Measurements from ENCODE around the gene CTTNBP2NL.
"Not testable (repeated sequence)": the region's sequence is repeated elsewhere in the genome, so short reads cannot be mapped to it uniquely, and the experiment has no call there.

The CTTNBP2NL gene

GRCh38 chr1:112470966-112471365 is 75.0 kb downstream of the CTTNBP2NL start:
- H3K27ac ChIP-seq (ENCODE audit: low read length): no peak overlapping the region
- no peak overlapping the region for H3K4me3 ChIP-seq (ENCODE audit: low read depth in 1 of 2, low read length in 2 of 2)
- peaks cover 0 to 6% of the 10 kb centered on the region in 2 donors for H3K4me1 ChIP-seq (ENCODE audit: control insufficient read depth in 1 of 2, insufficient read depth in 2 of 2, low read length in 2 of 2)
- H3K9me3 ChIP-seq (ENCODE audit: control insufficient read depth in 1 of 2, low read length in 2 of 2): no peaks in the 10 kb centered on the region
- no peaks in the 10 kb centered on the region for H3K36me3 ChIP-seq (ENCODE audit: control insufficient read depth in 1 of 2, insufficient read depth in 2 of 2, low read length in 2 of 2)
- H3K27me3 ChIP-seq (ENCODE audit: low read depth, low read length): no peaks in the 10 kb centered on the region

- Histone ChIP-seq H3K4me3 (ENCODE audit: low read depth in 1 of 2, low read length in 2 of 2) (no peak overlapping the region), H3K4me1 (ENCODE audit: control insufficient read depth in 1 of 2, insufficient read depth in 2 of 2, low read length in 2 of 2) (no peaks in the 10 kb centered on the region), H3K36me3 (ENCODE audit: control insufficient read depth in 1 of 2, insufficient read depth in 2 of 2, low read length in 2 of 2) (no peaks in the 10 kb centered on the region), H3K27me3 (ENCODE audit: low read depth, low read length) (no peaks in the 10 kb centered on the region), H3K9me3 (ENCODE audit: control insufficient read depth in 1 of 2, low read length in 2 of 2) (peaks cover 0 to 4% of the 10 kb centered on the region in 2 donors), H3K27ac (ENCODE audit: low read length) (no peak overlapping the region)
These were observed 76.1 kb downstream of the CTTNBP2NL start for GRCh38 chr1:112472142-112472541.

- H3K27ac ChIP-seq (ENCODE audit: low read length): no peak overlapping the region
- no peaks in the 10 kb centered on the region for H3K4me1 ChIP-seq (ENCODE audit: control insufficient read depth in 1 of 2, insufficient read depth in 2 of 2, low read length in 2 of 2)
- no peak overlapping the region for H3K4me3 ChIP-seq (ENCODE audit: low read depth in 1 of 2, low read length in 2 of 2)
- H3K27me3 ChIP-seq (ENCODE audit: low read depth, low read length): no peaks in the 10 kb centered on the region
- peaks cover 0 to 13% of the 10 kb centered on the region in 2 donors for H3K9me3 ChIP-seq (ENCODE audit: control insufficient read depth in 1 of 2, low read length in 2 of 2)
- H3K36me3 ChIP-seq (ENCODE audit: control insufficient read depth in 1 of 2, insufficient read depth in 2 of 2, low read length in 2 of 2): no peaks in the 10 kb centered on the region
These were observed 81.5 kb downstream of the CTTNBP2NL start for GRCh38 chr1:112477550-112477949.

GRCh38 chr1:112478314-112478713 is 82.3 kb downstream of the CTTNBP2NL start:
- no peaks in the 10 kb centered on the region for H3K4me1 ChIP-seq (ENCODE audit: control insufficient read depth in 1 of 2, insufficient read depth in 2 of 2, low read length in 2 of 2)
- H3K27ac ChIP-seq (ENCODE audit: low read length): no peak overlapping the region

GRCh38 chr1:112486063-112486462 is 90.0 kb downstream of the CTTNBP2NL start:
- not testable (repeated sequence) for H3K4me1 ChIP-seq (ENCODE audit: control insufficient read depth in 1 of 2, insufficient read depth in 2 of 2, low read length in 2 of 2); H3K36me3 ChIP-seq (ENCODE audit: control insufficient read depth in 1 of 2, insufficient read depth in 2 of 2, low read length in 2 of 2); H3K4me3 ChIP-seq (ENCODE audit: low read depth in 1 of 2, low read length in 2 of 2); H3K27me3 ChIP-seq (ENCODE audit: low read depth, low read length); H3K9me3 ChIP-seq (ENCODE audit: control insufficient read depth in 1 of 2, low read length in 2 of 2); H3K27ac ChIP-seq (ENCODE audit: low read length)

More at GRCh38 chr1:112478314-112478713, 82.3 kb downstream of the CTTNBP2NL start:
- Histone ChIP-seq H3K36me3 (ENCODE audit: control insufficient read depth in 1 of 2, insufficient read depth in 2 of 2, low read length in 2 of 2) (no peaks in the 10 kb centered on the region), H3K9me3 (ENCODE audit: control insufficient read depth in 1 of 2, low read length in 2 of 2) (peaks cover 0 to 13% of the 10 kb centered on the region in 2 donors), H3K4me3 (ENCODE audit: low read depth in 1 of 2, low read length in 2 of 2) (no peak overlapping the region), H3K27me3 (ENCODE audit: low read depth, low read length) (no peaks in the 10 kb centered on the region)

- not testable (repeated sequence) for H3K4me1 ChIP-seq (ENCODE audit: control insufficient read depth in 1 of 2, insufficient read depth in 2 of 2, low read length in 2 of 2); H3K4me3 ChIP-seq (ENCODE audit: low read depth in 1 of 2, low read length in 2 of 2); H3K27ac ChIP-seq (ENCODE audit: low read length); H3K9me3 ChIP-seq (ENCODE audit: control insufficient read depth in 1 of 2, low read length in 2 of 2); H3K27me3 ChIP-seq (ENCODE audit: low read depth, low read length); H3K36me3 ChIP-seq (ENCODE audit: control insufficient read depth in 1 of 2, insufficient read depth in 2 of 2, low read length in 2 of 2)
These were observed 91.7 kb downstream of the CTTNBP2NL start for GRCh38 chr1:112487686-112488085.

GRCh38 chr1:112488141-112488540 is 92.1 kb downstream of the CTTNBP2NL start:
- H3K36me3 ChIP-seq (ENCODE audit: control insufficient read depth in 1 of 2, insufficient read depth in 2 of 2, low read length in 2 of 2): no peaks in the 10 kb centered on the region
- no peak overlapping the region for H3K27ac ChIP-seq (ENCODE audit: low read length)
- no peak overlapping the region for H3K4me3 ChIP-seq (ENCODE audit: low read depth in 1 of 2, low read length in 2 of 2)
- H3K9me3 ChIP-seq (ENCODE audit: control insufficient read depth in 1 of 2, low read length in 2 of 2): no peaks in the 10 kb centered on the region
- H3K27me3 ChIP-seq (ENCODE audit: low read depth, low read length): no peaks in the 10 kb centered on the region
- no peaks in the 10 kb centered on the region for H3K4me1 ChIP-seq (ENCODE audit: control insufficient read depth in 1 of 2, insufficient read depth in 2 of 2, low read length in 2 of 2)

- no peaks in the 10 kb centered on the region for H3K27me3 ChIP-seq (ENCODE audit: low read depth, low read length)
- H3K4me3 ChIP-seq (ENCODE audit: low read depth in 1 of 2, low read length in 2 of 2): no peak overlapping the region
- no peaks in the 10 kb centered on the region for H3K36me3 ChIP-seq (ENCODE audit: control insufficient read depth in 1 of 2, insufficient read depth in 2 of 2, low read length in 2 of 2)
- H3K9me3 ChIP-seq (ENCODE audit: control insufficient read depth in 1 of 2, low read length in 2 of 2): no peaks in the 10 kb centered on the region
- H3K4me1 ChIP-seq (ENCODE audit: control insufficient read depth in 1 of 2, insufficient read depth in 2 of 2, low read length in 2 of 2): no peaks in the 10 kb centered on the region
- H3K27ac ChIP-seq (ENCODE audit: low read length): no peak overlapping the region
These were observed 96.1 kb downstream of the CTTNBP2NL start for GRCh38 chr1:112492076-112492475.

- Histone ChIP-seq H3K4me1 (ENCODE audit: control insufficient read depth in 1 of 2, insufficient read depth in 2 of 2, low read length in 2 of 2) (no peaks in the 10 kb centered on the region), H3K4me3 (ENCODE audit: low read depth in 1 of 2, low read length in 2 of 2) (no peak overlapping the region), H3K9me3 (ENCODE audit: control insufficient read depth in 1 of 2, low read length in 2 of 2) (no peaks in the 10 kb centered on the region), H3K27ac (ENCODE audit: low read length) (no peak overlapping the region), H3K27me3 (ENCODE audit: low read depth, low read length) (no peaks in the 10 kb centered on the region), H3K36me3 (ENCODE audit: control insufficient read depth in 1 of 2, insufficient read depth in 2 of 2, low read length in 2 of 2) (no peaks in the 10 kb centered on the region)
These were observed 97.3 kb downstream of the CTTNBP2NL start for GRCh38 chr1:112493351-112493750.

GRCh38 chr1:112496290-112496689 is 100.3 kb downstream of the CTTNBP2NL start:
- H3K9me3 ChIP-seq (ENCODE audit: control insufficient read depth in 1 of 2, low read length in 2 of 2): no peaks in the 10 kb centered on the region
- H3K4me3 ChIP-seq (ENCODE audit: low read depth in 1 of 2, low read length in 2 of 2): no peak overlapping the region
- no peak overlapping the region for H3K27ac ChIP-seq (ENCODE audit: low read length)

GRCh38 chr1:112501810-112502641 is 106.0 kb downstream of the CTTNBP2NL start:
- no peaks in the 10 kb centered on the region for H3K9me3 ChIP-seq (ENCODE audit: control insufficient read depth in 1 of 2, low read length in 2 of 2)
- peak overlapping the region; percentile 18 to 66 for H3K4me3 ChIP-seq (ENCODE audit: low read depth in 1 of 2, low read length in 2 of 2)
- H3K27ac ChIP-seq (ENCODE audit: low read length): no peak overlapping the region
- H3K36me3 ChIP-seq (ENCODE audit: control insufficient read depth in 1 of 2, insufficient read depth in 2 of 2, low read length in 2 of 2): no peaks in the 10 kb centered on the region
- H3K4me1 ChIP-seq (ENCODE audit: control insufficient read depth in 1 of 2, insufficient read depth in 2 of 2, low read length in 2 of 2): peaks cover 0 to 14% of the 10 kb centered on the region in 2 donors
- H3K27me3 ChIP-seq (ENCODE audit: low read depth, low read length): peaks cover 8% of the 10 kb centered on the region

More at GRCh38 chr1:112496290-112496689, 100.3 kb downstream of the CTTNBP2NL start:
- H3K36me3 ChIP-seq (ENCODE audit: control insufficient read depth in 1 of 2, insufficient read depth in 2 of 2, low read length in 2 of 2): no peaks in the 10 kb centered on the region
- no peaks in the 10 kb centered on the region for H3K27me3 ChIP-seq (ENCODE audit: low read depth, low read length)
- peaks cover 0 to under 1% of the 10 kb centered on the region in 2 donors for H3K4me1 ChIP-seq (ENCODE audit: control insufficient read depth in 1 of 2, insufficient read depth in 2 of 2, low read length in 2 of 2)

GRCh38 chr1:112502826-112503225 is 106.8 kb downstream of the CTTNBP2NL start:
- H3K4me3 ChIP-seq (ENCODE audit: low read depth in 1 of 2, low read length in 2 of 2): peak overlapping the region in 1 of 2 donors; percentile 66
- no peaks in the 10 kb centered on the region for H3K36me3 ChIP-seq (ENCODE audit: control insufficient read depth in 1 of 2, insufficient read depth in 2 of 2, low read length in 2 of 2)
- H3K9me3 ChIP-seq (ENCODE audit: control insufficient read depth in 1 of 2, low read length in 2 of 2): no peaks in the 10 kb centered on the region
- peaks cover 3 to 18% of the 10 kb centered on the region in 2 donors for H3K4me1 ChIP-seq (ENCODE audit: control insufficient read depth in 1 of 2, insufficient read depth in 2 of 2, low read length in 2 of 2)
- H3K27me3 ChIP-seq (ENCODE audit: low read depth, low read length): peaks cover 11% of the 10 kb centered on the region
- no peak overlapping the region for H3K27ac ChIP-seq (ENCODE audit: low read length)

All from muscle layer of duodenum (tissue), 2 donors.